Liver (tissue), 9 donors: Measurements from ENCODE around the gene ABCA13. TPM values are rescaled to one million over a fixed set of nuclear protein-coding genes. Genes with fewer than 3 reads are reported as not detected.

Experiments used
- DNase-seq: peaks from one replicate; pipeline ENCODE4 v3.0.0-alpha.2; 2017; ENCODE audit warnings: low spot score
- H3K27ac ChIP-seq, 2 donors: one replicate each; pipeline ENCODE4 v1.7.0; 2013; ENCODE audit warnings: inconsistent platforms in 2 of 2, low read length in 2 of 2, control low read depth in 1 of 2, low read depth in 1 of 2, mild to moderate bottlenecking in 1 of 2
- H3K27me3 ChIP-seq, 4 donors: one replicate each; pipeline versions ENCODE4 v1.6.1 to v1.7.0; 2013; ENCODE audit warnings: low read length in 3 of 4, inconsistent platforms in 1 of 4, mild to moderate bottlenecking in 1 of 4, moderate library complexity in 1 of 4; ENCODE audit not compliant: control insufficient read depth in 4 of 4, insufficient read depth in 4 of 4
- H3K36me3 ChIP-seq, 4 donors: one replicate each; pipeline versions ENCODE4 v1.6.1 to v1.7.0; 2013; ENCODE audit warnings: low read length in 3 of 4, mild to moderate bottlenecking in 3 of 4, low read depth in 1 of 4, moderate library complexity in 1 of 4; ENCODE audit not compliant: control insufficient read depth in 4 of 4, insufficient read depth in 3 of 4
- H3K4me1 ChIP-seq, 4 donors: one replicate each; pipeline versions ENCODE4 v1.6.1 to v1.7.0; 2013; ENCODE audit warnings: low read length in 3 of 4, mild to moderate bottlenecking in 3 of 4, moderate library complexity in 1 of 4; ENCODE audit not compliant: control insufficient read depth in 4 of 4, insufficient read depth in 4 of 4
- H3K4me3 ChIP-seq, 3 donors: one replicate each; pipeline versions ENCODE4 v1.6.1 to v1.7.0; 2013; ENCODE audit warnings: low read length in 3 of 3, control low read depth in 1 of 3, low read depth in 1 of 3, mild to moderate bottlenecking in 1 of 3
- H3K9ac ChIP-seq, 2 donors: one replicate each; pipeline ENCODE4 v1.7.0; 2013; ENCODE audit warnings: low read length in 2 of 2, mild to moderate bottlenecking in 2 of 2, moderate library complexity in 2 of 2, control low read depth in 1 of 2, low read depth in 1 of 2
- H3K9me3 ChIP-seq, 4 donors: one replicate each; pipeline versions ENCODE4 v1.6.1 to v1.7.0; 2013; ENCODE audit warnings: low read length in 3 of 4; ENCODE audit not compliant: control insufficient read depth in 4 of 4
- ATF3 ChIP-seq: IDR thresholded peaks from 2 replicates; pipeline ENCODE4 v1.6.1; 2016; ENCODE audit warnings: antibody characterized with exemption
- CTCF ChIP-seq: fragments of 150-350 bp; IDR thresholded peaks from 2 replicates; pipeline ENCODE4 v1.5.1; 2017; ENCODE audit warnings: improper control_type of control experiment, low read depth, low read length; ENCODE audit not compliant: missing input control
- EGR1 ChIP-seq, 2 donors: IDR thresholded peaks; 2 replicates each; pipeline ENCODE4 v1.6.1; 2016 to 2018; ENCODE audit warnings: antibody characterized with exemption in 2 of 2, low read depth in 2 of 2
- FOXA2 ChIP-seq: IDR thresholded peaks from 2 replicates; pipeline ENCODE4 v1.6.1; 2016; ENCODE audit warnings: antibody characterized with exemption
- GABPA ChIP-seq, 2 donors: IDR thresholded peaks in 1 of 2; conservative IDR thresholded peaks in 1 of 2; 2 replicates each; pipeline ENCODE4 v1.6.1; 2016; ENCODE audit warnings: antibody characterized with exemption in 2 of 2, mild to moderate bottlenecking in 1 of 2, moderate library complexity in 1 of 2
- HNF4A ChIP-seq, 2 donors: conservative IDR thresholded peaks; 2 replicates each; pipeline ENCODE4 v1.6.1; 2016; ENCODE audit warnings: antibody characterized with exemption in 2 of 2, mild to moderate bottlenecking in 2 of 2
- HNF4G ChIP-seq: IDR thresholded peaks from 2 replicates; pipeline ENCODE4 v1.6.1; 2016; ENCODE audit warnings: antibody characterized with exemption
- JUND ChIP-seq, 2 donors: IDR thresholded peaks; 2 replicates each; pipeline ENCODE4 v1.6.1; 2016; ENCODE audit warnings: antibody characterized with exemption in 2 of 2
- MAX ChIP-seq: IDR thresholded peaks from 2 replicates; pipeline ENCODE4 v1.6.1; 2016; ENCODE audit warnings: antibody characterized with exemption
- NR2F2 ChIP-seq: IDR thresholded peaks from 2 replicates; pipeline ENCODE4 v1.6.1; 2016; ENCODE audit warnings: antibody characterized with exemption
- RAD21 ChIP-seq, 2 donors: IDR thresholded peaks; 2 replicates each; pipeline ENCODE4 v1.6.1; 2016; ENCODE audit warnings: antibody characterized with exemption in 2 of 2, mild to moderate bottlenecking in 2 of 2
- REST ChIP-seq: IDR thresholded peaks from 2 replicates; pipeline ENCODE4 v1.6.1; 2016; ENCODE audit warnings: antibody characterized with exemption, mild to moderate bottlenecking
- RXRA ChIP-seq, 2 donors: IDR thresholded peaks; 2 replicates each; pipeline ENCODE4 v1.6.1; 2017 to 2018; ENCODE audit warnings: antibody characterized with exemption in 2 of 2, mild to moderate bottlenecking in 1 of 2
- TAF1 ChIP-seq: conservative IDR thresholded peaks from 2 replicates; pipeline ENCODE4 v1.6.1; 2016; ENCODE audit warnings: antibody characterized with exemption, mild to moderate bottlenecking
- YY1 ChIP-seq: IDR thresholded peaks from 2 replicates; pipeline ENCODE4 v1.6.1; 2016; ENCODE audit warnings: antibody characterized with exemption, mild to moderate bottlenecking
- WGBS: extraction: QIAGEN DNeasy Blood & Tissue Kit; methylation state at CpG from one replicate; pipeline ENCODE4 v1.1.7; 2013; 5-methylcytosine and 5-hydroxymethylcytosine counted together
- polyA plus RNA-seq, 2 donors: library from polyadenylated mRNA; stranded (reverse) in 1 of 2; unstranded in 1 of 2; fragments of 200-250 nt in 1 of 2; fragments of >200 nt in 1 of 2; fragmentation: Nextera tagmentation in 1 of 2; extraction: Ambion mirVana in 1 of 2; gene quantifications; one replicate each; pipeline versions ENCODE4 v1.2.1 to v1.2.3, GENCODE V29; 2013 to 2015
- total RNA-seq, 2 donors: library from RNA; depleted of rRNA; stranded (reverse); fragments of >200 nt; gene quantifications; one replicate each; pipeline ENCODE4 v1.2.3, GENCODE V29; 2014
- donor health status: healthy.
- donor health status: healthy.
- donor health status: healthy.
- donor health status: healthy.
- donor health status: healthy.

Gene ABCA13
- total and polyA plus RNA-seq, 4 donors, result 0.22 to 1.0 (median 0.66) TPM

- H3K36me3 ChIP-seq, result no peaks in the 10 kb centered on the region
- H3K9me3 ChIP-seq, result peaks cover 0 to 1% (median 0%) of the 10 kb centered on the region in 4 donors
- H3K27ac ChIP-seq, result no peak overlapping the region
- no peak overlapping the region for H3K4me3 ChIP-seq
- DNase-seq, result no peak
- TF ChIP-seq EGR1 (IDR thresholded peaks at IDR 0.05; ENCODE audit: low read depth in 2 of 2) (no peak), GABPA (IDR thresholded peaks at IDR 0.05 in 1 of 2, conservative IDR thresholded peaks at IDR 0.05 in 1 of 2) (no peak), RXRA (IDR thresholded peaks at IDR 0.05) (no peak), HNF4A (conservative IDR thresholded peaks at IDR 0.05) (no peak), HNF4G (no peak), ATF3 (no peak), RAD21 (IDR thresholded peaks at IDR 0.05) (no peak), REST (no peak), NR2F2 (no peak), JUND (IDR thresholded peaks at IDR 0.05) (no peak), MAX (no peak), TAF1 (no peak), YY1 (no peak)
- WGBS, result 54% methylated on average over 6 of the region's 6 CpGs
- H3K4me1 ChIP-seq, result no peaks in the 10 kb centered on the region
- no peaks in the 10 kb centered on the region for H3K27me3 ChIP-seq
- H3K9ac ChIP-seq, result no peak overlapping the region
Observed at GRCh38 chr7:48473205-48473865, 302.1 kb downstream of the ABCA13 start.

GRCh38 chr7:48481235-48481634, 310.0 kb downstream of the ABCA13 start:
- WGBS, result 58% methylated on average over 3 of the region's 3 CpGs
- H3K27me3 ChIP-seq, result no peaks in the 10 kb centered on the region
- H3K4me3 ChIP-seq, result no peak overlapping the region
- no peaks in the 10 kb centered on the region for H3K4me1 ChIP-seq
- H3K9ac ChIP-seq, result no peak overlapping the region
- TF ChIP-seq ATF3, result no peak
- no peak for TF ChIP-seq HNF4A (conservative IDR thresholded peaks at IDR 0.05)
- no peak for TF ChIP-seq TAF1
- no peak for TF ChIP-seq HNF4G
- no peak for TF ChIP-seq FOXA2
- no peak for TF ChIP-seq YY1
- TF ChIP-seq MAX, result no peak
- no peak for TF ChIP-seq REST
- TF ChIP-seq EGR1 (IDR thresholded peaks at IDR 0.05; ENCODE audit: low read depth in 2 of 2), result no peak
- no peak for TF ChIP-seq CTCF
- H3K27ac ChIP-seq, result no peak overlapping the region
- H3K36me3 ChIP-seq, result no peaks in the 10 kb centered on the region
- no peak for DNase-seq
- no peaks in the 10 kb centered on the region for H3K9me3 ChIP-seq
